HepG2 (cell line): ENCODE data around the gene UTP20. TPM values are rescaled to one million over a fixed set of nuclear protein-coding genes. Genes with fewer than 3 reads are reported as not detected.

ENCODE experiments used
- ATAC-seq: fragments of 200-7000 bp; cut with Tn5 transposase; 3 replicates; pipeline ENCODE4 v1.9.1; 2020; ENCODE audit warnings: mild to moderate bottlenecking, moderate library complexity
- BruUV-seq: library from RNA; stranded (reverse); fragments of 400-500 nt; replicated peaks from 2 replicates; lab custom pipeline; 2021; lab: Mats Ljungman, UMichigan
- CTCF ChIA-PET: fragments of 300-600 bp; formaldehyde crosslinking; extraction: SDS; loops from one replicate; lab custom pipeline; 2021; ENCODE audit warnings: low total read pairs, inconsistent platforms, low intra/inter-chr PET ratio; lab: Yijun Ruan, JAX
- POLR2A ChIA-PET: fragments of 350-600 bp; sonication (Branson Sonifier 250); formaldehyde crosslinking; loops from one replicate; lab custom pipeline; 2020; ENCODE audit warnings: antibody characterized with exemption, inconsistent platforms; lab: Yijun Ruan, JAX
- DNase-seq: peaks from one replicate; pipeline ENCODE4 v3.0.0-alpha.2; 2015; ENCODE audit warnings: low spot score
- FAIRE-seq: peaks from 3 replicates; lab custom pipeline; 2011; peaks lifted over from hg19 to GRCh38; lab: Jason Lieb, UNC
- H2AFZ ChIP-seq: one replicate; pipeline ENCODE4 v1.6.1; 2011; ENCODE audit warnings: low read length, inconsistent platforms
- H3K27ac ChIP-seq: fragments of 300-600 bp; 3 replicates; pipeline ENCODE4 v1.8.0; 2011; ENCODE audit warnings: mixed run types, mild to moderate bottlenecking, mixed read lengths, low read length, inconsistent platforms; ENCODE audit not compliant: insufficient read depth; ENCODE audit errors: extremely low read length
- H3K27me3 ChIP-seq, 2 experiments: fragments of 200-600 bp in 1 of 2; 2 replicates in 1 of 2; 3 replicates in 1 of 2; pipeline versions ENCODE4 v1.6.0 to v1.8.0; 2011; ENCODE audit warnings: low read length in 2 of 2, mild to moderate bottlenecking in 2 of 2, moderate library complexity in 2 of 2, inconsistent platforms in 1 of 2; ENCODE audit not compliant: insufficient read depth in 2 of 2, control insufficient read depth in 1 of 2
- H3K36me3 ChIP-seq, 2 experiments: fragments of 200-600 bp in 1 of 2; replicated peaks in 1 of 2; 2 replicates in 1 of 2; 3 replicates in 1 of 2; pipeline versions ENCODE4 v1.5.1 to v1.8.0; 2011; ENCODE audit warnings: low read length in 2 of 2, inconsistent platforms in 1 of 2; ENCODE audit not compliant: insufficient read depth in 2 of 2, control insufficient read depth in 1 of 2
- H3K4me1 ChIP-seq: 2 replicates; pipeline ENCODE4 v1.5.1; 2012; ENCODE audit warnings: low read length, inconsistent platforms; ENCODE audit not compliant: insufficient read depth
- H3K4me2 ChIP-seq: 2 replicates; pipeline ENCODE4 v1.6.0; 2011; ENCODE audit warnings: low read depth, low read length, inconsistent platforms
- H3K4me3 ChIP-seq, 3 experiments: fragments of 200-600 bp in 1 of 3; sonication (generic), shearing (Covaris generic) in 1 of 3; replicated peaks in 1 of 3; 2 replicates each; pipeline ENCODE4 v1.5.1; 2011 to 2016; ENCODE audit warnings: low read length in 3 of 3, inconsistent platforms in 2 of 3, low read depth in 2 of 3, mild to moderate bottlenecking in 2 of 3, control low read depth in 1 of 3, mixed read lengths in 1 of 3; ENCODE audit not compliant: insufficient read depth in 1 of 3
- H3K79me2 ChIP-seq: one replicate; pipeline ENCODE4 v1.6.1; 2011; ENCODE audit warnings: low read length, inconsistent platforms; ENCODE audit not compliant: insufficient read depth
- H3K9ac ChIP-seq: 2 replicates; pipeline ENCODE4 v1.6.0; 2011; ENCODE audit warnings: mild to moderate bottlenecking, low read depth, low read length, inconsistent platforms; ENCODE audit not compliant: insufficient read depth
- H3K9me3 ChIP-seq: 2 replicates; pipeline ENCODE4 v1.5.1; 2012; ENCODE audit warnings: mild to moderate bottlenecking, low read length
- H4K20me1 ChIP-seq: 2 replicates; pipeline ENCODE4 v1.6.0; 2011; ENCODE audit warnings: inconsistent platforms, mild to moderate bottlenecking, low read length, moderate library complexity; ENCODE audit not compliant: insufficient read depth
- DZIP1 ChIP-seq: sonication (generic); formaldehyde crosslinking; IDR thresholded peaks from 2 replicates; pipeline ENCODE4 v1.5.0; 2020; ENCODE audit warnings: mild to moderate bottlenecking, missing genetic modification reagents
- EHMT2 ChIP-seq: fragments of 200-600 bp; sonication (generic); IDR thresholded peaks from 2 replicates; pipeline ENCODE4 v1.7.0; 2017; ENCODE audit warnings: antibody characterized with exemption, low read depth, low read length, borderline replicate concordance
- HNF4A ChIP-seq: sonication (generic); formaldehyde crosslinking; IDR thresholded peaks from 2 replicates; pipeline ENCODE4 v1.4.0; 2020; ENCODE audit warnings: missing genetic modification reagents
- IKZF1 ChIP-seq: fragments of 450-650 bp; IDR thresholded peaks from 2 replicates; pipeline ENCODE4 v1.7.1; 2016
- MXD4 ChIP-seq: IDR thresholded peaks from 2 replicates; pipeline ENCODE4 v1.6.1; 2016; ENCODE audit warnings: mild to moderate bottlenecking, missing biosample characterization, missing genetic modification reagents
- SNRNP70 ChIP-seq: fragments of 200-400 bp; formaldehyde crosslinking; IDR thresholded peaks from 2 replicates; pipeline ENCODE4 v1.6.1; 2017; ENCODE audit warnings: mild to moderate bottlenecking, low read depth, low read length, moderate library complexity
- TAF1 ChIP-seq: sonication (generic); formaldehyde crosslinking; IDR thresholded peaks from 2 replicates; pipeline ENCODE4 v1.4.0; 2020; ENCODE audit warnings: missing genetic modification reagents
- ZBTB21 ChIP-seq: sonication (generic); formaldehyde crosslinking; IDR thresholded peaks from 2 replicates; pipeline ENCODE4 v1.4.0; 2020; ENCODE audit warnings: missing genetic modification reagents
- ZSCAN20 ChIP-seq: sonication (generic); formaldehyde crosslinking; IDR thresholded peaks from 2 replicates; pipeline ENCODE4 v1.4.0; 2020; ENCODE audit warnings: missing genetic modification reagents, mild to moderate bottlenecking, borderline replicate concordance
- WGBS: methylation state at CpG from one replicate; pipeline ENCODE4 v1.1.6; 2017; ENCODE audit warnings: low lambda C conversion rate; 5-methylcytosine and 5-hydroxymethylcytosine counted together
- in situ Hi-C: cut with HindIII; loops from 2 replicates; pipeline ENCODE4 v1.10.0; 2017; ENCODE audit warnings: low pct_unique_long_range_greater_than_20kb; ENCODE audit not compliant: extremely low pct_ligation_motif_present
- intact Hi-C: fragments of 100-400 bp; cut with micrococcal nuclease; formaldehyde crosslinking; loops from one replicate; pipeline ENCODE4 v1.10.0; 2022; ENCODE audit not compliant: unreplicated experiment
- polyA plus RNA-seq, 8 experiments: library from polyadenylated mRNA; depleted of rRNA in 3 of 8; stranded (reverse) in 7 of 8; unstranded in 1 of 8; fragments of >200 nt; fragmentation: Illumina TruSeq in 4 of 8; extraction: Trizol in 4 of 8; gene quantifications; 2 replicates each; pipeline versions ENCODE4 v1.2.1 to v1.2.3, GENCODE V29; 2011 to 2016; ENCODE audit warnings: low read depth in 4 of 8, missing spikeins in 1 of 8, mixed read lengths in 1 of 8; ENCODE audit not compliant: insufficient read depth in 1 of 8
- total RNA-seq, 5 experiments: library from RNA; depleted of rRNA; stranded (reverse); fragments of >200 nt; fragmentation: Illumina TruSeq; extraction: Trizol; gene quantifications; 2 replicates each; pipeline ENCODE4 v1.2.3, GENCODE V29; 2016; ENCODE audit warnings: low read depth in 1 of 5

Gene UTP20
- total and polyA plus RNA-seq, 2 of the 13 experiments (the other 11 are each of a cell fraction or from before 2014, with no cell fraction given): 9.0 to 38.5 TPM

GRCh38 chr12:101305794-101306193 lies 25.9 kb downstream of the UTP20 start:
- intact Hi-C loops (no loop called here), in situ Hi-C loops (no loop called here)
- ChIA-PET CTCF (no interaction called here), POLR2A (no interaction called here)
- Histone ChIP-seq H3K4me2 (no peak overlapping the region), H3K36me3 (peaks cover 7 to 62% of the 10 kb centered on the region in 2 experiments), H3K27me3 (no peaks in the 10 kb centered on the region), H4K20me1 (no peaks in the 10 kb centered on the region), H3K4me3 (no peak overlapping the region), H3K79me2 (no peaks in the 10 kb centered on the region), H3K9me3 (no peaks in the 10 kb centered on the region), H3K4me1 (no peaks in the 10 kb centered on the region), H2AFZ (no peak overlapping the region), H3K27ac (no peak overlapping the region)
- no TSS peak for BruUV-seq
- no peak for FAIRE-seq
- 97% methylated on average over 2 of the region's 2 CpGs for WGBS
- TF ChIP-seq ZSCAN20 (no peak), SNRNP70 (no peak), ZBTB21 (CRISPR knock-in tag) (no peak), IKZF1 (no peak), DZIP1 (CRISPR knock-in tag) (no peak), HNF4A (CRISPR knock-in tag) (no peak), EHMT2 (no peak), MXD4 (CRISPR knock-in tag) (no peak), TAF1 (no peak)
- TF ChIP-seq, all 625 proteins: peak for 0
- no peak overlapping the region for H3K9ac ChIP-seq
- DNase-seq (no peak), ATAC-seq (no peak)
